Lung (tissue), 12 donors: ENCODE data around the gene RTEL1. TPM values are rescaled to one million over a fixed set of nuclear protein-coding genes. Genes with fewer than 3 reads are reported as not detected.

Source experiments
- ATAC-seq: fragments of 200-7000 bp; cut with Tn5 transposase; one replicate; pipeline ENCODE4 v1.9.1; 2020; ENCODE audit warnings: moderate number of reproducible peaks; ENCODE audit not compliant: insufficient read depth, low FRiP score
- DNase-seq, 3 donors: peaks; one replicate each; pipeline ENCODE4 v3.0.0-alpha.2; 2013 to 2017
- H3K27ac ChIP-seq, 2 donors: one replicate each; pipeline ENCODE4 v1.5.1; 2013; ENCODE audit warnings: mild to moderate bottlenecking in 2 of 2, moderate library complexity in 2 of 2, control low read depth in 1 of 2, inconsistent platforms in 1 of 2, low read depth in 1 of 2, low read length in 1 of 2
- H3K27me3 ChIP-seq, 3 donors: one replicate each; pipeline ENCODE4 v1.5.1; 2013; ENCODE audit warnings: low read length in 2 of 3; ENCODE audit not compliant: control insufficient read depth in 3 of 3, insufficient read depth in 3 of 3
- H3K36me3 ChIP-seq, 4 donors: one replicate each; pipeline ENCODE4 v1.5.1; 2013; ENCODE audit warnings: low read length in 4 of 4, mild to moderate bottlenecking in 1 of 4, moderate library complexity in 1 of 4; ENCODE audit not compliant: control insufficient read depth in 4 of 4, insufficient read depth in 4 of 4
- H3K4me1 ChIP-seq, 5 donors: one replicate each; pipeline ENCODE4 v1.5.1; 2013; ENCODE audit warnings: low read length in 5 of 5, mild to moderate bottlenecking in 2 of 5, moderate library complexity in 1 of 5; ENCODE audit not compliant: control insufficient read depth in 5 of 5, insufficient read depth in 5 of 5
- H3K4me3 ChIP-seq: one replicate; pipeline ENCODE4 v1.5.1; 2013; ENCODE audit warnings: mild to moderate bottlenecking, control low read depth, moderate library complexity
- H3K9ac ChIP-seq, 2 donors: one replicate each; pipeline ENCODE4 v1.5.1; 2013; ENCODE audit warnings: low read length in 2 of 2, control low read depth in 1 of 2; ENCODE audit not compliant: insufficient read depth in 1 of 2
- H3K9me3 ChIP-seq, 4 donors: one replicate each; pipeline ENCODE4 v1.5.1; 2013; ENCODE audit warnings: low read length in 3 of 4, mild to moderate bottlenecking in 1 of 4, moderate library complexity in 1 of 4; ENCODE audit not compliant: control insufficient read depth in 4 of 4, insufficient read depth in 3 of 4
- WGBS, 2 donors: extraction: QIAGEN DNeasy Blood & Tissue Kit; methylation state at CpG; one replicate each; pipeline ENCODE4 v1.1.7; 2013; 5-methylcytosine and 5-hydroxymethylcytosine counted together
- polyA plus RNA-seq, 2 donors: library from polyadenylated mRNA; stranded (reverse); fragments of 200-250 nt; gene quantifications; one replicate each; pipeline ENCODE4 v1.2.1, GENCODE V29; 2013
- total RNA-seq, 2 donors: library from RNA; depleted of rRNA in 1 of 2; stranded (reverse); fragments of >200 nt in 1 of 2; gene quantifications; one replicate each; pipeline ENCODE4 v1.2.1, GENCODE V29; 2014 to 2021
- TF ChIP-seq, protein P1 (sequence below): IDR thresholded peaks from 2 replicates; pipeline ENCODE4 v1.5.1; 2012; ENCODE audit warnings: mild to moderate bottlenecking; ENCODE audit errors: control extremely low read depth, extremely low read depth
- donor health status: control.
- donor health status: control.
- donor health status: Bipolar disorder and iron deficiency.
- donor health status: healthy.
- donor health status: DM: yes; HTN: yes; CAD: no.

RTEL1 gene
- total and polyA plus RNA-seq, 4 donors, result 12.4 to 45.8 (median 17.7) TPM

DNA sequence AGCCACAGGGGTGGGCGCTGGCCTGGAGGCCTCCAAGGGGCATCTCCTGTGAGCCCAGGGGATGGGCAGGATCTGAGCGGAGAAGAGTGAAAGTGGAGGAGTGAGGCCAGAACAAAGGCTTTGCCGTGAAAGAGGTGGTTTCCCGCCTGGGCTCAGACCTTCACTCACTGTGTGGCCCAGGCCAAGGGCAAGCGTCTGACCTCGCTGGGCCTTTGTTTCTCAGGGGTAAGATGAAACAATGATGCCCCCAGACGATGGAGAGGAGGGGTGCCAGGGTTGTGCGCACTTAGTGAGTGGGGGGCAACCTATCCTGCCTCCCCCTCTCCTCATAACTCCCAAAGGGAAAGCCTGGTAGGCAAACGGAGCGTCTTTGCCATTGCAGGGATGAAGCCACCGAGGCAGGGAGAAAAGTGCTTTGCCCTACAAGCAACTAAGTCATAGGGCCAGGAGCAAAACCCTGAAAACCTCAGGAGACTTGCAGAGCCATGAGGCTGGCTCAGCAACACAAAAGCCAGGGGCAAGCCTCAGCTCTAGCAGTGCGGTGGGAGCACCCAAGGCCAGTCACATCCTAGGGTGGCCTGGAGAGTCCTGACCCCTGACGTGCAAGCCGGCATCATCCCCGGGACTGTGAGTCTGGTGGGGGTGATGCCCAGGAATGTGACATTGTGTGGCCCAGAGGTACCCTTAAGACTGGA lies 4.0 kb upstream of the RTEL1 start:
- no peak for DNase-seq
- 53 to 63% methylated on average over 13 to 15 of the region's 15 CpGs for WGBS, 2 donors
- TF ChIP-seq, protein P1, sequence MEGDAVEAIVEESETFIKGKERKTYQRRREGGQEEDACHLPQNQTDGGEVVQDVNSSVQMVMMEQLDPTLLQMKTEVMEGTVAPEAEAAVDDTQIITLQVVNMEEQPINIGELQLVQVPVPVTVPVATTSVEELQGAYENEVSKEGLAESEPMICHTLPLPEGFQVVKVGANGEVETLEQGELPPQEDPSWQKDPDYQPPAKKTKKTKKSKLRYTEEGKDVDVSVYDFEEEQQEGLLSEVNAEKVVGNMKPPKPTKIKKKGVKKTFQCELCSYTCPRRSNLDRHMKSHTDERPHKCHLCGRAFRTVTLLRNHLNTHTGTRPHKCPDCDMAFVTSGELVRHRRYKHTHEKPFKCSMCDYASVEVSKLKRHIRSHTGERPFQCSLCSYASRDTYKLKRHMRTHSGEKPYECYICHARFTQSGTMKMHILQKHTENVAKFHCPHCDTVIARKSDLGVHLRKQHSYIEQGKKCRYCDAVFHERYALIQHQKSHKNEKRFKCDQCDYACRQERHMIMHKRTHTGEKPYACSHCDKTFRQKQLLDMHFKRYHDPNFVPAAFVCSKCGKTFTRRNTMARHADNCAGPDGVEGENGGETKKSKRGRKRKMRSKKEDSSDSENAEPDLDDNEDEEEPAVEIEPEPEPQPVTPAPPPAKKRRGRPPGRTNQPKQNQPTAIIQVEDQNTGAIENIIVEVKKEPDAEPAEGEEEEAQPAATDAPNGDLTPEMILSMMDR, result no peak
- Histone ChIP-seq H3K9me3 (no peaks in the 10 kb centered on the region), H3K4me1 (peaks cover 0 to 38% (median 17%) of the 10 kb centered on the region in 5 donors), H3K36me3 (no peaks in the 10 kb centered on the region), H3K27ac (no peak overlapping the region), H3K9ac (no peak overlapping the region), H3K27me3 (no peaks in the 10 kb centered on the region), H3K4me3 (no peak overlapping the region)
- no peak for ATAC-seq

- peaks cover 0 to 43% (median 21%) of the 10 kb centered on the region in 5 donors for H3K4me1 ChIP-seq
- no peak for ATAC-seq
- H3K9me3 ChIP-seq, result no peaks in the 10 kb centered on the region
- 68 to 92% methylated on average over 4 of the region's 4 CpGs for WGBS, 2 donors
- no peaks in the 10 kb centered on the region for H3K27me3 ChIP-seq
- no peak for DNase-seq
- H3K36me3 ChIP-seq, result peaks cover 0 to 2% (median 0%) of the 10 kb centered on the region in 4 donors
- no peak overlapping the region for H3K4me3 ChIP-seq
- no peak overlapping the region for H3K9ac ChIP-seq
- H3K27ac ChIP-seq, result no peak overlapping the region
- TF ChIP-seq, protein P1, result no peak
These were observed 2.9 kb upstream of the RTEL1 start for GRCh38 chr20:63655249-63655648.

- Histone ChIP-seq H3K4me1 (peaks cover 0 to 38% (median 21%) of the 10 kb centered on the region in 5 donors), H3K27me3 (no peaks in the 10 kb centered on the region), H3K27ac (no peak overlapping the region), H3K4me3 (no peak overlapping the region), H3K36me3 (peaks cover 0 to 8% (median 5%) of the 10 kb centered on the region in 4 donors), H3K9me3 (no peaks in the 10 kb centered on the region), H3K9ac (no peak overlapping the region)
- 91 to 92% methylated on average over 3 of the region's 3 CpGs for WGBS, 2 donors
- no peak for ATAC-seq
- DNase-seq, result no peak
- TF ChIP-seq, protein P1, result no peak
These were observed 1.7 kb upstream of the RTEL1 start for GRCh38 chr20:63656451-63656850.
